OCI-LY3 (cell line): ENCODE results near the gene DUSP10.

Experiments used
- CTCF ChIP-seq: fragments of 200-600, 300-600 bp; sonication (generic); IDR thresholded peaks from 2 replicates; pipeline ENCODE4 v1.5.1; 2014; ENCODE audit warnings: antibody characterized with exemption, low read length, low read depth
- EZH2phosphoT487 ChIP-seq: fragments of 200-600 bp; shearing (Covaris generic); IDR thresholded peaks from 2 replicates; pipeline ENCODE4 v1.6.1; 2018; ENCODE audit warnings: antibody characterized with exemption, mixed run types, low read depth

- TF ChIP-seq CTCF (no peak), EZH2phosphoT487 (no peak)
These were observed 30.2 kb downstream of the DUSP10 start for GRCh38 chr1:221711656-221712055.
